PFSK-1 (cell line): ENCODE results near the gene RGPD8.

Source experiments
- POLR2AphosphoS5 ChIP-seq: IDR thresholded peaks from 2 replicates; pipeline ENCODE4 v1.6.1; 2012; ENCODE audit warnings: low read depth, mild to moderate bottlenecking, control low read depth, low read length, moderate library complexity
- REST ChIP-seq, 2 experiments: IDR thresholded peaks; 2 replicates each; pipeline versions ENCODE4 v1.6.1 to v1.8.0; 2011 to 2012; ENCODE audit warnings: low read depth in 2 of 2, low read length in 2 of 2, control low read depth in 1 of 2, inconsistent platforms in 1 of 2, mild to moderate bottlenecking in 1 of 2, moderate library complexity in 1 of 2; ENCODE audit not compliant: insufficient read depth in 1 of 2
- TAF1 ChIP-seq: IDR thresholded peaks from 2 replicates; pipeline ENCODE4 v1.6.1; 2012; ENCODE audit warnings: low read length, control low read depth, borderline replicate concordance; ENCODE audit not compliant: insufficient read depth

GRCh38 chr2:112465382-112465781 lies 31.9 kb upstream of the RGPD8 start:
- TF ChIP-seq TAF1 = no peak
- no peak for TF ChIP-seq POLR2AphosphoS5
- no peak for TF ChIP-seq REST (IDR thresholded peaks at IDR 0.05; ENCODE audit: insufficient read depth in 1 of 2, low read depth in 2 of 2, low read length in 2 of 2)
